ENCODE results near the gene PLCB4. TPM values are rescaled to one million over a fixed set of nuclear protein-coding genes. Genes with fewer than 3 reads are reported as not detected.

PLCB4 gene
- total RNA-seq, 1 donor, result 3.5 TPM

DNA sequence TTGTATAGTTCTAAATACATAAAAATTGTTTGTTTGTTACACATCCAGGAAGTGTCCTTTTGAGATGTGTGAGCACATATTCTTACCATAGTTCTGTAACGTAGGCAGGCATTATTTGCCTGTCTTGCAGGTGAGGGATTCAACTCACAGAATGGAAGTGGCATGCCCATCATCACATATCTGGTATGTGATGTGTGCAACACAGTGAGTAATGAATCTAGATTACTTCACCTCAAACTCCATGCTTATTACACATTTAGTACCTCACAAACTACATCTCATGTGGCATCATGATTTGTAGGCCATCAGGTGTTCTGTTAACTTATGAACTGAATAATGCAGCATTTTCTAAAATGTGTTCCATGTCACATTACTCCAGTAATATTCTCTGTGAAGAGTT, 181.6 kb downstream of the PLCB4 start:
- H3K4me3 ChIP-seq (ENCODE audit: low read depth, low read length), result no peak overlapping the region
- DNase-seq (ENCODE audit: low read depth), result no peak
- TF ChIP-seq, protein P1, sequence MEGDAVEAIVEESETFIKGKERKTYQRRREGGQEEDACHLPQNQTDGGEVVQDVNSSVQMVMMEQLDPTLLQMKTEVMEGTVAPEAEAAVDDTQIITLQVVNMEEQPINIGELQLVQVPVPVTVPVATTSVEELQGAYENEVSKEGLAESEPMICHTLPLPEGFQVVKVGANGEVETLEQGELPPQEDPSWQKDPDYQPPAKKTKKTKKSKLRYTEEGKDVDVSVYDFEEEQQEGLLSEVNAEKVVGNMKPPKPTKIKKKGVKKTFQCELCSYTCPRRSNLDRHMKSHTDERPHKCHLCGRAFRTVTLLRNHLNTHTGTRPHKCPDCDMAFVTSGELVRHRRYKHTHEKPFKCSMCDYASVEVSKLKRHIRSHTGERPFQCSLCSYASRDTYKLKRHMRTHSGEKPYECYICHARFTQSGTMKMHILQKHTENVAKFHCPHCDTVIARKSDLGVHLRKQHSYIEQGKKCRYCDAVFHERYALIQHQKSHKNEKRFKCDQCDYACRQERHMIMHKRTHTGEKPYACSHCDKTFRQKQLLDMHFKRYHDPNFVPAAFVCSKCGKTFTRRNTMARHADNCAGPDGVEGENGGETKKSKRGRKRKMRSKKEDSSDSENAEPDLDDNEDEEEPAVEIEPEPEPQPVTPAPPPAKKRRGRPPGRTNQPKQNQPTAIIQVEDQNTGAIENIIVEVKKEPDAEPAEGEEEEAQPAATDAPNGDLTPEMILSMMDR (IDR thresholded peaks at IDR 0.05; ENCODE audit: insufficient read depth, low read depth, low read length), result no peak

DNA sequence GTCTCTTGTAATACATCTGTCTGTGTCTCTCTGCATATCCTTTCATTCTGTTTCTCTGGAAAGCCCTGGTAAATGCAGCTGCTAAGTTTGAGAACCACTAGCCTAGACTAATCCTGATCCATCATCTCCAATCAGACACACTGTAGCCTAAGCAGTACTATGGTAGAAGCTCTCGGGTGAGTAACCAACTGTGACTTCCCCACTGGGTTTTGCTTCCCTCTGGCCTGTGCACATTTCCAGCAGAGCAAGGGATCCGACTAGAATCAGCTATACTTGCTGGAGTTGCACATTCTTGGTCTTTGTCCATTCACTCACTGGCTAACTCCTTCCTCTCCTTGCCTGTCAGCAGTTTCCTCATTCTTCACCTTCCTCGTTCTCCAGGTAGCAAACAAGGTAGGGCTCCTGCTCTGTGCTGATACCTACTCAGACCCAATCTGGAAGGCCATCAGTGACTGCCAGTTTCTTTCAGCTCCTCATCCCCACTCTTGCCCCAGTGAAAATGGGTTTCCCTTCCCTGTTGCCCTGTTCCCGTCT, 184.2 kb downstream of the PLCB4 start:
- no peak overlapping the region for H3K4me3 ChIP-seq (ENCODE audit: low read depth, low read length)
- TF ChIP-seq, protein P1 (IDR thresholded peaks at IDR 0.05; ENCODE audit: insufficient read depth, low read depth, low read length), result no peak
- no peak for DNase-seq (ENCODE audit: low read depth)

DNA sequence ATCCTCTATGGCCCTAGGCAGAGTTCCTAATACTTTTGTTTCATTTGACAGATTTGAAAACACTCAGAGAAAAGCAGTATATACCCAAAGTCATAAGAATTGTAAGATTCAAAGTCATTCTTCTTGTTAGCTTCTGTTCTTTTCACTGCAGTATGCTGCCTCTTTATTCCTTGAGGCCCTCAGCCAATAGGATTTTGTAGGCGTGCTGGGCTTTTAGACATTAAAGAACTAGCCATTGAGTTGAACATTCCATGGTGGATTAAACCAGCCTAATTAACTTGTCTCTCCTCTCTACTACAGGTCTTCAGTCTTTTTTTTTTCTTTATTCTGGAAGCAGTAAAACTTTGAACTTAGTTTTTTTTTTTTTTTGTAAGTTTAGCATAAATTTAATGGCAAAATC, 186.3 kb downstream of the PLCB4 start:
- no peak for DNase-seq (ENCODE audit: low read depth)

DNA sequence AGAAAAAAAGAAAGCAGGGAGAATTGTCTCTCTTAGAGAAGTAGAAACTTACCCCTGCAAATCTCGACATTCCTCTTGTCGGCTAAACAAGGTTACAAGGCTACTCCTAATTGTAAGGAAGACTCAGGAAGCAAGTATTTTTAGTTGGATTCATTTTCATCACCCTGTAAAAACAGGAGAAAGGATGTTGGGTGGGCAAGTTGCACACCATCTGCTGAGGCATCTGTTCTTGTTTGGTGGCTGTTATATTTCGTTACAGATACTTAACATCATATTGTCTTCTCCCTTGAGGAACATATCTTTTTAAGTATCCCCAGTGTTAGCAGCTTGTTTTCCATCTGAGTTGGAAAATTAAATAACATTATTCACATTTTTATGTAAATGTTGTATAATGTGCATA, 187.5 kb downstream of the PLCB4 start:
- no peak overlapping the region for H3K4me3 ChIP-seq (ENCODE audit: low read depth, low read length)
- TF ChIP-seq, protein P1 (IDR thresholded peaks at IDR 0.05; ENCODE audit: insufficient read depth, low read depth, low read length), result no peak
- no peak for DNase-seq (ENCODE audit: low read depth)

More for the DNA sequence above, 186.3 kb downstream of the PLCB4 start:
- TF ChIP-seq, protein P1 (IDR thresholded peaks at IDR 0.05; ENCODE audit: insufficient read depth, low read depth, low read length), result no peak
- H3K4me3 ChIP-seq (ENCODE audit: low read depth, low read length), result no peak overlapping the region

DNA sequence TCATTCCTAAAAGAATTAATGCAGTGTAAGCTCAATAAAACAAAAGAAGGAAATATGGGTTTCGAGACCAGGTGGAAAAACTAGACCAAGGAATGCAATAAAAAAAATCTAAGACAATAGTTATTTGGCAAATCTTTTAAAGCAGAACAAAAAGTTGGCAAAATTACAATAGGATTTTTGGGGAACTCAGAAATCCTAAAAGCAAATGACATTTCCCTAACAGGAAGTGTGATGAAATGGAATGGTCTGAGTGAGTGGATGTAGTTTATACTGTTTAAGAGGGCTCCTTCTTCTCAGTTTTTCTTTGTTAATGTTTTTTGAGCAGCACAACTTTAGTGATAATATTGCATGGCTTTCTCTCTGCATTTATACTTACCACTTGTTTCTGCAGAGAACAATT, 190.0 kb downstream of the PLCB4 start:
- TF ChIP-seq, protein P1 (IDR thresholded peaks at IDR 0.05; ENCODE audit: insufficient read depth, low read depth, low read length), result no peak
- no peak overlapping the region for H3K4me3 ChIP-seq (ENCODE audit: low read depth, low read length)
- DNase-seq (ENCODE audit: low read depth), result no peak

DNA sequence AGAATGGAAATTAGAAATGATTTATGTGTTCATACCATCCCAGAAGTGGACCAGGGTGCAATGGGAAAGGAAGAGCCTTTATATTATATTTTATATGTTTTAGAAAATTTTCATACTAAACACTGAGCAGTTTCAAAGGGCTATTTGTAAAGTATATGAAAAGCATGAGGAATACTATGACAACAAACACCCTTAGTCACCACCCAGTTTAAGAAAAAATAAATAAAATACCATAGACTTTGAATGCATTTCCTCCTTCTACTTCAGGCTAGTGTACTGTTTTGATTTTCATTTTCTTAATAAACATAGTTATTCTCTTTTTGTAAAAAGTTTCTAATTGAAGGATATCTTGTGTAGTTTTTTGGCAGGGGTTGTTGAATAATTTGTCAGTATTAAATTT, 191.1 kb downstream of the PLCB4 start:
- no peak for DNase-seq (ENCODE audit: low read depth)
- TF ChIP-seq, protein P1 (IDR thresholded peaks at IDR 0.05; ENCODE audit: insufficient read depth, low read depth, low read length), result no peak
- no peak overlapping the region for H3K4me3 ChIP-seq (ENCODE audit: low read depth, low read length)

DNA sequence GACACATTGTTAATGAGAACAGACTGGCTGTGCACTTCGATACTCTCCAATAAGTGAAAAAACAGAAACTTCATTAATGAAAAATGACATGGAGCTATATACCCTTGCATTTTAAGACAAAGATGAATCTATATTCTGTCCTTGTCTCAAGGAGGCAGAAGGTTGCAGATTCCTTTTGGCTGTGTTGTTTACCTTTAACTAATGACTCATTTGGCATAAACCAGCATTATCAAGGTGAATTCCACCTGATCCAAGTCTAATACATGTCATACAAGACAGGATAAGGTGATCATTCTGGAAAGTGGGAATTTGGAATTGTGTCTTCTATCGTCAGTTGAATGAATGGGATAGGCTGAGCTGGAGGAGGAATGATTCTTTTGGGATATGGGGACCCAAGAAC, 192.9 kb downstream of the PLCB4 start:
- TF ChIP-seq, protein P1 (IDR thresholded peaks at IDR 0.05; ENCODE audit: insufficient read depth, low read depth, low read length), result no peak
- DNase-seq (ENCODE audit: low read depth), result no peak
- no peak overlapping the region for H3K4me3 ChIP-seq (ENCODE audit: low read depth, low read length)

All from fibroblast of villous mesenchyme (primary cell).